Fibroblast of pulmonary artery (primary cell): ENCODE measurements around the gene XIRP1.
A peak's percentile ranks its signal among the peaks of the same experiment; 100 is the strongest.

Experiments used
- DNase-seq: peaks from one replicate; pipeline ENCODE4 v3.0.0-alpha.2; 2010; ENCODE audit warnings: low read depth
- H3K4me3 ChIP-seq: replicated peaks from 2 replicates; pipeline ENCODE4 v1.5.1; 2011; ENCODE audit warnings: low read depth, mild to moderate bottlenecking, control low read depth, low read length, moderate library complexity
- CTCF ChIP-seq: IDR thresholded peaks from 2 replicates; pipeline ENCODE4 v1.5.1; 2011; ENCODE audit warnings: mild to moderate bottlenecking, control low read depth, low read length, inconsistent platforms; ENCODE audit errors: missing control alignments

Gene XIRP1

GRCh38 chr3:39143051-39143885 lies 49.1 kb downstream of the XIRP1 start:
- H3K4me3 ChIP-seq: no peak overlapping the region
- TF ChIP-seq CTCF: no peak
- DNase-seq: no peak

- no peak for TF ChIP-seq CTCF
- DNase-seq: no peak
- H3K4me3 ChIP-seq: no peak overlapping the region
Observed at GRCh38 chr3:39142067-39142466, 50.3 kb downstream of the XIRP1 start.

- H3K4me3 ChIP-seq: no peak overlapping the region
- peak; percentile 44 for DNase-seq
- TF ChIP-seq CTCF: no peak
Observed at GRCh38 chr3:39141171-39141995, 51.0 kb downstream of the XIRP1 start.

GRCh38 chr3:39140341-39140971 lies 51.9 kb downstream of the XIRP1 start:
- no peak for DNase-seq
- no peak overlapping the region for H3K4me3 ChIP-seq
- no peak for TF ChIP-seq CTCF

- H3K4me3 ChIP-seq: no peak overlapping the region
- TF ChIP-seq CTCF: no peak
- DNase-seq: no peak
Observed at GRCh38 chr3:39139442-39139841, 53.0 kb downstream of the XIRP1 start.

- no peak for TF ChIP-seq CTCF
- H3K4me3 ChIP-seq: no peak overlapping the region
- DNase-seq: no peak
Observed at GRCh38 chr3:39138804-39139415, 53.5 kb downstream of the XIRP1 start.
